Heart left ventricle (tissue), 13 donors: ENCODE results near the gene SNRPA.

Experiments used
- POLR2A ChIP-seq, 2 donors: fragments of 450-650 bp; IDR thresholded peaks; one replicate each; pipeline ENCODE4 v1.6.1; 2017; ENCODE audit warnings: antibody characterized with exemption in 2 of 2, mild to moderate bottlenecking in 2 of 2, moderate library complexity in 2 of 2
- TF ChIP-seq, protein P1 (sequence below), 12 donors: fragments of 200-600 bp; sonication (generic) in 4 of 12; IDR thresholded peaks; one replicate each; pipeline versions ENCODE4 v1.5.0 to v1.8.0; 2018 to 2022; ENCODE audit warnings: antibody characterized with exemption in 12 of 12, mild to moderate bottlenecking in 5 of 12
- donor health status: ischemic (EF 13 %, LVEDD 7.1; RV severe dilation, severe dysfunction).
- donor health status: DM: no; HTN: yes; CAD: no.
- donor health status: DM: no; HTN: no; CAD: no.
- donor health status: ischemic (EF 25% LVEDD 6.9; RV normal size, moderate dysfunction).
- donor health status: ischemic (EF 25% LVEDD 5.7; RV mildly dilated, moderate dysfunction).
- donor health status: ischemic (EF 35%, LVEDD 5.7; RV mildly dilated, moderate dysfunction).
- donor health status: nonischemic (EF 11% LVEDD 7.7; RV severe dilation, severe dysfunction).
- donor health status: DM: yes; HTN: yes; CAD: no.
- donor health status: PGD.
- donor health status: ischemic (EF 29% LVEDD 5.4; RV normal size, mild dysfunction).
- donor health status: nonischemic (EF 23%, LVEDD 6.1; RV moderate dilation, normal function).

DNA sequence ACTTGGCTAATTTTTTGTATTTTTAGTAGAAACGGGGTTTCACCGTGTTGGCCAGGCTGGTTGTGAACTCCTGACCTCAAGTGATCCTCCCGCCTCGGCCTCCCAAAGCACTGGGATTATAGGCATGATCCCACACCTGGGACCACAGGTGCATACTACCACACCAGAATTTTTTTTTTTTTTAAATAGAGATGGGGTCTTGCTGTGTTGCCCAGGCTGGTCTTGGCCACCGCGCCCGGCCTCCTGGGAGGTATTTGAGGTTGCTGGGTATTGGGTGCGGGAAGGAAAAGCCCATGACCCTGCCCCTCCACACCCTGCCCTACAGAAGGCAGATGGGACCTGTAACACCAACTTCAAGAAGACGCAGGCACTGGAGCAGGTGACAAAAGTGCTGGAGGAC lies 14.3 kb upstream of the SNRPA start:
- no peak for TF ChIP-seq POLR2A (IDR thresholded peaks at IDR 0.05)
- TF ChIP-seq, protein P1, sequence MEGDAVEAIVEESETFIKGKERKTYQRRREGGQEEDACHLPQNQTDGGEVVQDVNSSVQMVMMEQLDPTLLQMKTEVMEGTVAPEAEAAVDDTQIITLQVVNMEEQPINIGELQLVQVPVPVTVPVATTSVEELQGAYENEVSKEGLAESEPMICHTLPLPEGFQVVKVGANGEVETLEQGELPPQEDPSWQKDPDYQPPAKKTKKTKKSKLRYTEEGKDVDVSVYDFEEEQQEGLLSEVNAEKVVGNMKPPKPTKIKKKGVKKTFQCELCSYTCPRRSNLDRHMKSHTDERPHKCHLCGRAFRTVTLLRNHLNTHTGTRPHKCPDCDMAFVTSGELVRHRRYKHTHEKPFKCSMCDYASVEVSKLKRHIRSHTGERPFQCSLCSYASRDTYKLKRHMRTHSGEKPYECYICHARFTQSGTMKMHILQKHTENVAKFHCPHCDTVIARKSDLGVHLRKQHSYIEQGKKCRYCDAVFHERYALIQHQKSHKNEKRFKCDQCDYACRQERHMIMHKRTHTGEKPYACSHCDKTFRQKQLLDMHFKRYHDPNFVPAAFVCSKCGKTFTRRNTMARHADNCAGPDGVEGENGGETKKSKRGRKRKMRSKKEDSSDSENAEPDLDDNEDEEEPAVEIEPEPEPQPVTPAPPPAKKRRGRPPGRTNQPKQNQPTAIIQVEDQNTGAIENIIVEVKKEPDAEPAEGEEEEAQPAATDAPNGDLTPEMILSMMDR (IDR thresholded peaks at IDR 0.05): no peak
